Measurements from ENCODE around the gene LBX2.

- TF ChIP-seq CTCF (IDR thresholded peaks at IDR 0.05) = no peak
- TF ChIP-seq POLR2A (IDR thresholded peaks at IDR 0.05) = no peak
These were observed 40.5 kb downstream of the LBX2 start for GRCh38 chr2:74458938-74459363.

Data from uterus (tissue), 2 donors.